NCI-H2171 treated with DMSO at 0.1 percent for 48 hours (cell line): ENCODE results near the gene SGTB.
"Not testable (repeated sequence)": the region's sequence is repeated elsewhere in the genome, so short reads cannot be mapped to it uniquely, and the experiment has no call there.

ENCODE experiments used
- DNase-seq: peaks from one replicate; lab custom pipeline; 2025; lab: John Stamatoyannopoulos, UW

The SGTB gene

GRCh38 chr5:65734196-65734775, 12.4 kb upstream of the SGTB start:
- DNase-seq, result not testable (repeated sequence)

DNA sequence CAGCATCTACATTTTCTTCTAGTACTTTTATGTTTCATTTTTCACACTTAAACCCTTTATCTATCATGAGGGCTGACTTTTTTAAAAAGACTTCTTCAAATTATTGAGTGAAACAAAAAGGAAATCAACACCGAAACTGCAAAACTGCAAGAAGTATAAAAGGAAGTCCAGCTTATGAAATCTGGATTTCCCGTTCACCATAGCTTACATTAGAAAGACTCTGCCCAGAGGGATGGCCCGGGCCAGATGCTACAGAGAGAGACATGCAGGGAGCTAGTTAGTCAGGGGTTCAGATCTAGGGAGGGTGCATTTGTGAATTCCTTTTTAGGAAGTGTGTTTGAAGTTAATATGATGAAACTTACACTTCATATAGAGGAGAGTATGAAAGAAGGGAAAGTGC, 10.1 kb upstream of the SGTB start:
- not testable (repeated sequence) for DNase-seq

DNA sequence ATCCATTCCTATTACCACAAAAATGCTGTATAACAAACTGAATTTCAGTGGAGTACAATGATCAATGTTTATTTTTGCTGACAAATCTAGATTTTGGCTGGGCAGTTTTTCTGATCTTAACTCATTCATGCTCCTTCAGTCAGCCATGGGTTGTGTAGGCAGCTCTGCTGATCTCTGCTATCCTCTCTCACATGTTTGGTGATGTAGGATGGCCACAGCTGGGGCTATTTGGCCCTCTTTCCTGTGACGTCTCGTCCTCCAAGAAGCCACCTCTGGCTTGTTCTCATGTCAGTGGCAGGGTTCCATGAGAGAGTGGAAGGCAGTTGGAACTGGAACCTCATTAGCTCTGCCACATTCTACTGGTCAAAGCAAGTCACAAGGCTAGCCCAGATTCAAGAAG, 9.0 kb upstream of the SGTB start:
- DNase-seq, result no peak

DNA sequence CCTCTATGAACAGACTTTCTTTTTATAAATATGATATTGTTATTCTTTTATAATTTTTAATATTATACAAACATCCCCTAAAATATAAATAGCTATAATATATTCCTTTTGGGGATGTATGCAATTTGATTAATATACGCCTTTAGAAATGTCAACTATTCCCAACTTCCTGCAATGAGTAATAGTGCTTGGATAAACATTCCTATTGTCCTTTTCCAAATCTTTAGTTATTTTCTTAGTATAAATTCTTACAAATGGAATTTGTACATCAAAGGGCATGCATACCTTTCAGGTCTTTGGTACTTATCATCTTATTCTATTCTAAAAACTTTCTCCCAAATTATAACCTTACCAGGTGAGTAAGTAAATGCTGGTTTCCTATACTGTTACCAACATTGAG, 6.3 kb upstream of the SGTB start:
- DNase-seq, result no peak

- no peak for DNase-seq
These were observed 5.7 kb upstream of the SGTB start for GRCh38 chr5:65727491-65728156.

GRCh38 chr5:65722575-65723403, 880 bp upstream of the SGTB start:
- peak; percentile 44 for DNase-seq

GRCh38 chr5:65721050-65721719, 724 bp downstream of the SGTB start:
- peak; percentile 38 for DNase-seq

GRCh38 chr5:65718576-65719310, 3.2 kb downstream of the SGTB start:
- DNase-seq, result no peak

- DNase-seq, result no peak
These were observed 13.8 kb downstream of the SGTB start for GRCh38 chr5:65708145-65708544.

DNA sequence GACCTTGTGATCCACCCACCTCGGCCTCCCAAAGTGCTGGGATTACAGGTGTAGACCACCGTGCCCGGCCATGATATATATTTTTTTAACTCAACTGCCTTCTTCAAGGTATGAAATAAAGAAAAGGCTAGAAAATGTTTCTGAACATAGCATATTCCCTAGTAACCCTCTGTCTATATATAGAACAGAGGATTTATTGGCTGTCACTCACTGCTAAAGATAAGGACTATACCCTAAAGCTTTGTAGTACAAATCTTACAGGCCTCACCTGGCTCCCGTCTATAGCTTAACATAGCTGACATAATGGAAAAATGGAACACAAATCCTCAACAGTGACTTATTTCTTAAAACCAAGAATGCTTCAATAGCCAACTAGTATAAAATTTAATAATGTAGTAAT, 14.2 kb downstream of the SGTB start:
- no peak for DNase-seq

DNA sequence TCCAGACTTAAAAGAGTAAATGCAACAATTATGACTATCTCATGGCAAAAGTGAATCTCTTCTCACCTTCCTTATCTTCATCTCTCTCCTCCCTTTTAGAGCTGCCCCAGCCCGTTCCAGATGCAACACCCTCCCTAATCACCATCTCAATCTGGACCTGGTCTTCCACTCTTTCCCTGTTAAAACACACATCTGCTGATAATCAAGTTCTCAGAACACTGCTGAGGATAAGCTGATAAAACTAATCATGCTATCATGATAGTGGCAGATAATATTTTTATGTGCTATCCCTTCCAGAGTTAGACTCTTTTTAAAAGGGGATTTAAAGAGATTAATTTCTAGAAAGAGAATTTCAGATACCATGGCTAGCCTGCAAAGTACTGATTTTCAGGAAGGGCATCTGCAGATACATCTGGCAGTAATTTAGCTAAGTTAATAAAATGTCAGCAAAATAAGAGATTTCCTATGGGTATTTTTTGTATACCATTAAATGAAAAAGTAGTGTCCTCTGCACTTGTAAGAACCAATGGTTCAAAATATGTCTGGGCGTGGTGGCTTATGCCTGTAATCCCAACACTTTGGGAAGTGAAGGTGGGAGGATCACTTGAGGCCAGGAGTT, 17.2 kb downstream of the SGTB start:
- DNase-seq, result no peak

GRCh38 chr5:65702036-65702435, 19.9 kb downstream of the SGTB start:
- no peak for DNase-seq

- no peak for DNase-seq
These were observed 22.6 kb downstream of the SGTB start for GRCh38 chr5:65699338-65699737.

DNA sequence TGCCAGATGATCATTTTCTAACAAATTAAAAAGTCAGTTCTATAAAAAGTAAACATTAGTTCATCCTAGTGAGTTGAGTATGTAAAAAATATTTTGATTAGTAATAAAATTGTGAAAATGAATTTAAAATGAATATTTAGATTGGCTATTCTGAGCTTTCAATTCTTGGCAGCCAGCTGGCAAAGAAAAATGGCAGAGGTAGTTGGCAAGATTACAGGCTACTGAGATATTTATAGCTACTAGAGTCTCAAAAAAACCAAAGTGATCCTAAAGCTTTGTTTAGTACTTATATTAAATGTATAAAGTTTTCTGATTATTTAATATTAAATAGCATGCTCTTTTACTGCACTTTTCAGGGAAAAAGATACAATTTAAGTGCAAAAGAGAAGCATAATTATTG, 25.0 kb downstream of the SGTB start:
- DNase-seq, result no peak

GRCh38 chr5:65695896-65696295, 26.0 kb downstream of the SGTB start:
- DNase-seq, result no peak

DNA sequence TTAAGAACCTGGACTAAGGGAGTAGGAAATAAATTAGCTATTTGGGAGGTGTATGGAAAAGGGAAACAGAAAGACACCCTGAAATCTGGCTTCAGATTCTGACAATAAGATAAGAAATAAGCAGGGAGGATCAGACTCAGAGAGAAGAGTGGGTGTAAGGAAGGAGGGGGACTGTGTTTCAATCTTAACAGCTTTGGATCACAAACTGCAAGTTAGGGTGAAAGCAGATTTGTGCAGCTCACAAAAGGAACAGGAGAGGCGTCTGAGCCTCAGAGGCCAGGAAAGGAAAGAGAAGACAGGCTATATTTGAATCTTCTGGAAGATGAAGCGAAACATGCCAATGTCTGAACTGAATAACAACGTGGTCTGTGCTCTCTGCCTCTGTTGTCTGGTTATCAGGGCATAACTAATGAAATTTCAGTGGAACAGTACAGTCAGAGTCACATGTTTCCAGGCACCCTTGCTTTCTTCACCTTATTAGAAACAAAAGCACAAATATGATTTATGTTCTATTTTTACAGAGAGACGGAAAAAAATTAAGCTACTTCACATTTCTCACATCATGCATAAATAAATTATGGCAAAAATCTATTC, 26.6 kb downstream of the SGTB start:
- no peak for DNase-seq

GRCh38 chr5:65693121-65693520, 28.8 kb downstream of the SGTB start:
- DNase-seq, result no peak

DNA sequence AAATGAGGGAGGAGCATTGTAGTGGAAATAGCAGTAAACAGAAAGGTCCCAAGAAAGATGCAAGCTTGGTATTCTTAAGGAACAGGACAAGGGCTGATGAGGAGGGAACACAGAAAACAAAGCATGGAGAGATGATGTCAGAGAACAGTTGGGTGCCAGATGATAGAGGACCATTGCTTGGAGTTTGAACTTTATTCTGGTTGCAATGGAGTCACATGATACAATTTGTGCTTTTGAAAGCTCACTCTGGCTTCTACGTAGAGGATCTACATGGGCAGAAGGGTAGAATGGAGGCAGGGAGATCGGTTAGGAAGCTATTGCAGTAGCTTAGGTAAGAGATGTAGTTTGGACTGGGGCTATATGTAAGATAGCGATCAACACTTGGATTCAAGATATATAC, 39.8 kb downstream of the SGTB start:
- no peak for DNase-seq

DNA sequence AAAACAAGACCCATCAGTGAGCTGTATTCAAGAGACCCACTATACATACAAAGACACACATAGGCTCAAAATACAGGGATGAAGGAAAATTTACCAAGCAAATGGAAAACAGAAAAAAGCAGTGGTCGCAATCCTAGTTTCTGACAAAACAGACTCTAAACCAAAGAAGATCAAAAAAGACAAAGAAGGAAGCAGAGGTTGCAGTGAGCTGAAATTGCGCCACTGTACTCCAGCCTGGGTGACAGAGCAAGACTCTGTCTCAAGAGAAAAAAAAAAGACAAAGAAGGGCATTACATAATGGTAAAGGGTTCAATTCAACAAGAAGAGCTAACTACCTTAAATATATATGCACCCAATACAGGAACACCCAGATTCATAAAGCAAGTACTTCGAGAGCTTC, 45.9 kb downstream of the SGTB start:
- not testable (repeated sequence) for DNase-seq

GRCh38 chr5:65674749-65675148, 47.2 kb downstream of the SGTB start:
- DNase-seq, result no peak

DNA sequence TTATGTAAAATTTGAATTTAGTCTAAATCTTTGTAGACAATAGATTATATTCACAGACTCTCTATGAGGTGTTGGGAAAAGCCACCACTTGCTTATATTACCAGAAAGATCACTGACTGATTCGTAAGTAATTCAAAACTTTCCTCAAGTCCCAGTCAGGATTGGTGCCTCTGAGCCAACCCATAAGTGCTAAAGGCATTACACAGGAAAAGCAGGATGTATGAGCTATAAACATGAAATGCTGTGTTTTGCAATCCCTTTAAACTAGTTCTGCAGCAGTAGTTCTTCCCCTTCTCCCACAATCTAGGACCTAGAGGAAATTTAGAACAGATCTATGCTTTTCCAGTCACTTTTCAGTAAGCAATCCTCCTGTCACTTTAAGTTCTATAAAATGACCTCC, 49.1 kb downstream of the SGTB start:
- DNase-seq, result no peak
